Omental fat pad (tissue), 4 donors: ENCODE data around the gene TTC27. TPM values are rescaled to one million over a fixed set of nuclear protein-coding genes. Genes with fewer than 3 reads are reported as not detected.

Source experiments
- ATAC-seq: fragments of 150-250 bp; one replicate; pipeline ENCODE4 v1.9.1; 2016; ENCODE audit warnings: mild to moderate bottlenecking, moderate library complexity; ENCODE audit not compliant: low FRiP score
- DNase-seq: peaks from one replicate; pipeline ENCODE4 v3.0.0-alpha.2; 2019; ENCODE audit warnings: low spot score
- CTCF ChIP-seq, 3 donors: fragments of 450-650 bp; IDR thresholded peaks; one replicate each; pipeline ENCODE4 v1.5.1; 2016 to 2017; ENCODE audit warnings: antibody characterized with exemption in 3 of 3, mild to moderate bottlenecking in 3 of 3, moderate library complexity in 2 of 3
- total RNA-seq, 4 donors: library from RNA; depleted of rRNA; stranded (reverse); fragments of >200 nt; gene quantifications; one replicate each; pipeline ENCODE4 v1.1.0, GENCODE V29; 2016

The TTC27 gene
- total RNA-seq, 4 donors from 2014 or later, result 13.9 to 21.8 (median 15.2) TPM

GRCh38 chr2:32741575-32741974, 113.7 kb downstream of the TTC27 start:
- DNase-seq (no peak), ATAC-seq (no peak)
- TF ChIP-seq CTCF (IDR thresholded peaks at IDR 0.05), result no peak

- DNase-seq (no peak), ATAC-seq (no peak)
- no peak for TF ChIP-seq CTCF (IDR thresholded peaks at IDR 0.05)
Observed at GRCh38 chr2:32742376-32742775, 114.5 kb downstream of the TTC27 start.

GRCh38 chr2:32743480-32744236, 115.8 kb downstream of the TTC27 start:
- DNase-seq, result no peak
- TF ChIP-seq CTCF (IDR thresholded peaks at IDR 0.05), result no peak
- ATAC-seq, result no peak

GRCh38 chr2:32745191-32745590, 117.3 kb downstream of the TTC27 start:
- DNase-seq (no peak), ATAC-seq (no peak)
- TF ChIP-seq CTCF (IDR thresholded peaks at IDR 0.05), result no peak

GRCh38 chr2:32745675-32746074, 117.8 kb downstream of the TTC27 start:
- DNase-seq (no peak), ATAC-seq (no peak)
- no peak for TF ChIP-seq CTCF (IDR thresholded peaks at IDR 0.05)

- ATAC-seq (no peak), DNase-seq (no peak)
- no peak for TF ChIP-seq CTCF (IDR thresholded peaks at IDR 0.05)
Observed at GRCh38 chr2:32746669-32747068, 118.8 kb downstream of the TTC27 start.

- DNase-seq (no peak), ATAC-seq (no peak)
- TF ChIP-seq CTCF (IDR thresholded peaks at IDR 0.05), result no peak
Observed at GRCh38 chr2:32748158-32748557, 120.3 kb downstream of the TTC27 start.
